Activated naive CD4-positive, alpha-beta T cell treated with anti-CD3 and anti-CD28 coated beads, Interleukin-2, amount 50 U/mL, for 72 hours (primary cell): ENCODE measurements around the gene CAPRIN2. TPM values are rescaled to one million over a fixed set of nuclear protein-coding genes. Genes with fewer than 3 reads are reported as not detected.

ENCODE experiments used
- ATAC-seq, 2 donors: fragments of 150-1000 bp; cut with Tn5 transposase; 2 replicates each; pipeline ENCODE4 v1.10.0; 2021; ENCODE audit warnings: mild to moderate bottlenecking in 2 of 2, moderate library complexity in 2 of 2
- DNase-seq, 2 donors: peaks; one replicate each; pipeline ENCODE4 v3.0.0; 2021 to 2022; ENCODE audit warnings: low spot score in 2 of 2
- H3K27ac Mint-ChIP-seq, 2 donors: one replicate each; pipeline ENCODE4 v1.8.0; 2022; ENCODE audit warnings: mild to moderate bottlenecking in 2 of 2, mixed read lengths in 2 of 2
- H3K36me3 Mint-ChIP-seq, 2 donors: one replicate each; pipeline ENCODE4 v1.8.0; 2022; ENCODE audit warnings: mixed read lengths in 2 of 2
- H3K9me3 Mint-ChIP-seq, 2 donors: one replicate each; pipeline ENCODE4 v1.8.0; 2022; ENCODE audit warnings: mixed read lengths in 2 of 2
- total RNA-seq, 2 donors: library from RNA; stranded (reverse); gene quantifications; one replicate each; pipeline ENCODE4 v1.2.3, GENCODE V29; 2022

Gene CAPRIN2
- total RNA-seq, 2 donors from 2014 or later: 14.0 to 20.5 TPM

DNA sequence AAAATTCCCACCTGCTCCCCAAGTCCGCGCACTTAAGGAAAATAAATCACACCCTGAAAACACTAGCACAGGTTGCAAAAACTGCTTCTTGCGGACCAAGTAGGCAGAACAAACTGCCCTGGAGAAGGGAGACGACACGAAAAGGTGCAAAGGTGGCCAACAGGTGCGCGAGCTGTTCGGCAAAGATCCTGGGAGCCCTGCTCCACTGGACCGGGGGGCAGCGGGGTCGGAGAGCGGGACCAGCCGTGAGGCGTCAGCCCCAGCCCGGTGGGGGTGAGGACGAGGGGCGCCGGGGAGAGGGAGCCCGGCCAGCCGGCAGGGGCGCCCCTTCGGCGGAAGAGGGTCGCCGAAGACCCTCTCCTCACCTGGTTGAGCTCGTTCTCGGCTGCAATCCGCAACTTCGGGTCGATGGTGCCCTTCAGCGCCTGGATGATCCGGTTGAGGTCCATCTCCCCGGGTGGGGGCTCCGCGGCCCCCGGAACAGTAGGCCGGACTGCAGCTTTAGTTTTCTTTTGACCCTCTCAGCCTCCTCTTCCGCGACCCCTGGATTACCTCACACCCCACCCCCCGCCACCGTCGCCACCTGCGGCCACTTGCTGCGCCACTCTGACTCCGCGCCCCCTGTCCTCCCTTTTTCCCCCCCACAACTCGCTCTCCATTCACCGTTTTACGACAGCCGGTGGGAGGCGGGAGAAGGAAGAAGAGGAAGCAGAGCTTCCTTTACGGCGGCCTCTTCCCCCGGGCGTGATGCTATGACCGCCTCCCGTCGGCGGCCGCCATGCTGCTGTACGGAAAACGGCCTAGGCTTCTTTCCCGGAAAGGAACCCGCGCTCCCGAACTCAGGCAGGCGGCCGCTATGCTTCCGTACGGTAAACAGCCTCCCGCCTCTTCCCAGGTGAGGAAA lies 59.3 kb downstream of the CAPRIN2 start, which contains the start of gene IPO8:
IPO8 (minus strand) TSS at position 671 of the 904 bp plus-strand sequence; CDS start at position 449, 222 bp downstream.
- ATAC-seq: peak; percentile 81 to 90
- Mint-ChIP-seq H3K27ac (peak within 1 kb of the TSS; percentile 97 to 100), H3K9me3 (no peaks in the 10 kb centered on the region), H3K36me3 (peaks cover 7 to 16% of the 10 kb centered on the region in 2 donors)
- peak; percentile 78 to 79 for DNase-seq

- Mint-ChIP-seq H3K9me3 (no peaks in the 10 kb centered on the region), H3K36me3 (peaks cover 7 to 16% of the 10 kb centered on the region in 2 donors), H3K27ac (peak overlapping the region; percentile 93 to 100)
- DNase-seq (peak in 1 of 2 donors; percentile 10), ATAC-seq (peak in 1 of 2 donors; percentile 46)
Observed at GRCh38 chr12:30694412-30695198, 60.1 kb downstream of the CAPRIN2 start.

DNA sequence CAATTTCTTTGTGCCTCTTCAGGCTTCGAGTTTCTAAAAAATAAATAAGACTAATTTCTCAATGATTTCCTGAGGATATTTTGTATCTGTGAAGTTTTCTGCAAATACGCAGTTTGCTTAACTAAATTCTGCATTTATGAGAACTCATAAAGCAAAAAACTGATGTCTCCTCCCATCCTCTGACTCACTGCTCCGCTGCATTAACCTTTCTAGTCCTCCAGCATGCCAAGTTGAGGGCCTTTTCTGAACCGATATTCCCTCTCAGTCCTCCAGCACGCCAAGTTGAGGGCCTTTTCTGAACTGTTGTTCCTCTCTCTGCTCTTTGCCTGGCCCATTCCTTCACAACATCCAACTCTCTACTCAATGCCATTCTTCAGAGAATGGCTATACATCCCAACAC lies 62.3 kb downstream of the CAPRIN2 start:
- ATAC-seq (no peak), DNase-seq (no peak)
- Mint-ChIP-seq H3K9me3 (no peaks in the 10 kb centered on the region), H3K36me3 (peaks cover 7 to 16% of the 10 kb centered on the region in 2 donors), H3K27ac (no peak overlapping the region)

DNA sequence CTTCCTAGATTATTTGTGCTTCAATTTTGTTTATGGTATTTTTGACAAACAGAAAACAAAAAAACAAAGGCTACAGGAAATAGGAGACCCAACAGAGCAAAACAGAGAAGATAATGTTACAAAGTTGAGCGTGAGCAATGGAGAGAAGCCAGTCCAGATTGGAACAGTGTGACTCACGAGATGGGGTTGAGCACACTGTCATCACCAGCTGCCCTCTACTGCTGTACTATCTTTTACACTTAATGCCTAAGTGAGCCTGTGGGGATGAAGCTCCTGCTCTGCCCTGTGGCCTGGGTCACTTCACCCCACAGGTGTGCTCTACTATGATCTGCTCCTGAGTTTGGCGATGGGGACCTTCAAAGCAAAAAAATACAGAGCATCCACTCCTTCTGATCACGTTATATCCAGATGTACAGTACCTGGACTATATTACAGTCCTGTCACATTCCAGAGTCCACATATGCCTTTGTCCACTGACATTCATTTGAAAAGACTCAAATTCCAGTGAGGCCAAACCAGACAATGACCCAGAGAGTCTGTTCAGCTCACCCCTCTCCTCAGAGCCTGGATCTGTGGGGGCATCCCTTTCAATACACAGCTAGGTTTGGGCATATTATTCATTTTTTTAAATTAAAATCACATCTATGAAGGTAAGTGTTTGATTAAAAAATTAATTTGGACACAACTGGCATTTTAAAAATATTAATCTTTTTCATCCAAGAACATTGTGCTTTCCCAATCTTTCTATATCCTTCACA lies 63.5 kb downstream of the CAPRIN2 start:
- ATAC-seq: no peak
- Mint-ChIP-seq H3K9me3 (no peaks in the 10 kb centered on the region), H3K36me3 (peaks cover 7 to 16% of the 10 kb centered on the region in 2 donors), H3K27ac (no peak overlapping the region)
- no peak for DNase-seq

DNA sequence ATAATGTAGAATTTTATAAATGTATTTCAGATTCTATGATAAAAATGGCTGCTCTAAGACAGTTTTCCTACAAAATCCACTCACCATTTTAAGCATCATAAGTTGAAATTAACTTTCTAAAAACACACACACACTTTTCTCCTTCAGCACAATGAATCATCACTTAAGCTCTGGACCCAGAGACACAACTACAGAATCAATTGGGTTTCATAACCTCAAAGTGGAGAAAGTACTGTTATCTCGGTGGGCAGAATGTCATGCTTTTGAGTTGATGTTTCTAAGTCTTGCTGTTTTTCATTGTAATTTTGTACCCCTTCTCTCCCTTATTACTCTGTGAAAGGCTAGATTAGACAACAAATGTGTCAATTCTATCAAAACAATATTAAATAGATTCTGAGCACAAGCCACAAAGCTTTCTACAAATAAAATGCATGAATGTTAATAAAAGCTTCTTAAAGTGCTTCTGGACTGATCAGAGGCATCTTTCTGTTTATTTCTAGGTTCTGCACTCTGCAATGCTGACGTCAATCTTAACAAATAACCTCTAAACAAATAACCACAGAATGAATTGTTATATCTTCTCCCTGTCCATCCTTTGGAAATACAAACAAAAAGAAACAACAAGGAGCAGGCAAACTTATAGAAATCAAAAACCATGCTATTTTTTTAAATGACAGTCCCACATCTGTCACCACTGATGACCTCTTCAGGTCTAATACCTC lies 67.3 kb downstream of the CAPRIN2 start:
- H3K9me3 Mint-ChIP-seq: no peaks in the 10 kb centered on the region
- H3K27ac Mint-ChIP-seq: no peak overlapping the region
- DNase-seq (no peak), ATAC-seq (no peak)
- peaks cover 0 to 7% of the 10 kb centered on the region in 2 donors for H3K36me3 Mint-ChIP-seq

- no peak for DNase-seq
- H3K27ac Mint-ChIP-seq: no peak overlapping the region
- no peak for ATAC-seq
- peaks cover 0 to 9% of the 10 kb centered on the region in 2 donors for H3K36me3 Mint-ChIP-seq
- H3K9me3 Mint-ChIP-seq: no peaks in the 10 kb centered on the region
Observed at GRCh38 chr12:30679241-30679640, 75.5 kb downstream of the CAPRIN2 start.

DNA sequence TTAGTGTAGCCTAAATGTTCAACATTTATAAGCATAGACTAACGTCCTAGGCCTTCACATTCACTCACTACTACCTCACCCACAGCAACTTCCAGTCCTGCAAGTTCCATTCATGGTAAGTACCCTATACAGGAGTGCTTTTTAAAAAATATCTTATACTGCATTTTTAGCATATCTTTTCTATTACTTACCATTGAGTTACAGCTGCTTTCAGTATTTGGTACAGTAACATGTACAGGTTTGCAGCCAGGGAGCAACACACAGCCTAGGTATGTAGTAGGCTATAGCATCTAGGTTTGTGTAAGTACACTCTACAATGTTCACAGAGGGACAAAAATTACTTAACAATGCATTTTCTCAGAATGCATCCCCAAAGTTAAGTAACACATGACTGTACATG lies 76.5 kb downstream of the CAPRIN2 start:
- Mint-ChIP-seq H3K36me3 (peaks cover 0 to 5% of the 10 kb centered on the region in 2 donors), H3K9me3 (no peaks in the 10 kb centered on the region), H3K27ac (no peak overlapping the region)
- DNase-seq (no peak), ATAC-seq (no peak)

- H3K36me3 Mint-ChIP-seq: peaks cover 0 to 13% of the 10 kb centered on the region in 2 donors
- no peak for DNase-seq
- H3K27ac Mint-ChIP-seq: no peak overlapping the region
- H3K9me3 Mint-ChIP-seq: no peaks in the 10 kb centered on the region
- no peak for ATAC-seq
Observed at GRCh38 chr12:30661210-30661609, 93.5 kb downstream of the CAPRIN2 start.

Other genes starting within 250 kb of the CAPRIN2 start
- gene IPO8, start 59.1 kb downstream of the CAPRIN2 start, total RNA-seq: 10 to 100 TPM; 28.4 to 49.3 TPM
- gene TSPAN11, start 171.8 kb upstream of the CAPRIN2 start, total RNA-seq: not detected